GM21528 (cell line): ENCODE data around the gene UBE2S.

Experiments
- ATAC-seq: cut with Tn5 transposase; IDR thresholded peaks from one replicate; pipeline ENCODE4 v1.9.1; 2021; ENCODE audit warnings: mild to moderate bottlenecking, moderate library complexity; ENCODE audit not compliant: unreplicated experiment, low FRiP score

Gene UBE2S

GRCh38 chr19:55366790-55367189, 40.8 kb downstream of the UBE2S start:
- ATAC-seq = no peak

GRCh38 chr19:55365964-55366363, 41.6 kb downstream of the UBE2S start:
- ATAC-seq = no peak

DNA sequence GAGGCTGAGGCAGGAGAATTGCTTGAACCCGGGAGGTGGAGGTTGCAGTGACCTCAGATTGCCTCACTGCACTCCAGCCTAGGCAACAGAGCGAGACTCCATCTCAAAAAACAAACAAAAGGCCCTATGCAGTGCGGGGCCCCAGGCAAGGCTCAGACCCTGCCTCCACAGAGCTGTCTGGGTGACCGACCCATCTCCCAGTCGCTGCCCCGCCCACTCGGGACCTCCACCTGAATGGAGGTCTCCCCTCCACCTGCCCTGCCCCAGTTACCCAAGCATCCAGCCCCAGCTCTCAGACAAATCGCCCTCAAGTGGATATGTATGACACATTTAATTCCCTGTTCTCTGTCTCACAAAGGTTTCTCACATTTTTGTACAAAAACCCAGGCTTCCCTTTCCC, 42.3 kb downstream of the UBE2S start:
- no peak for ATAC-seq

- no peak for ATAC-seq
These were observed 44.4 kb downstream of the UBE2S start, which contains the start of gene GARIN5B for GRCh38 chr19:55362990-55363716. Gene GARIN5B (minus strand): TSS chr19:55363260. CDS start chr19:55363066, 194 bp downstream.

- no peak for ATAC-seq
These were observed 45.2 kb downstream of the UBE2S start for GRCh38 chr19:55362174-55362989.

DNA sequence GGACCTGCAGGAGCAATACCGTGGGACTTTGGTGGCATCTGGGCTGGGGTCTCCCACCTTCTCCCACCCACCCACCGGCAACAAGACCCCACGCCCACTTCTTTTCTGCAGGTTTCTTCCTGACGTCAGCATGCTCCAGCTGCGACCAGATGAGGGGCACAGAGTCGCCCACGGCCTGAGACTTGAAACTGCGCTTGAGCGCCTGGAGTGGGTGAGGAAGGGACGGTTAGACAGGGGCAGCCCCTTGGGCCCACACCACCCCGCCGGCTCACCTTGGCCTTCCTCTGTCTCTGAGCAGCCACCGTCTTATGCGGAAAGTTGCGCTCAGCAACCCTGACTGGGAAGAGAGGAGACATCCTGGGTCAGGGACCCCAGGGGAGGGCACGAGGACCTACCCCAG, 46.7 kb downstream of the UBE2S start:
- ATAC-seq = no peak

DNA sequence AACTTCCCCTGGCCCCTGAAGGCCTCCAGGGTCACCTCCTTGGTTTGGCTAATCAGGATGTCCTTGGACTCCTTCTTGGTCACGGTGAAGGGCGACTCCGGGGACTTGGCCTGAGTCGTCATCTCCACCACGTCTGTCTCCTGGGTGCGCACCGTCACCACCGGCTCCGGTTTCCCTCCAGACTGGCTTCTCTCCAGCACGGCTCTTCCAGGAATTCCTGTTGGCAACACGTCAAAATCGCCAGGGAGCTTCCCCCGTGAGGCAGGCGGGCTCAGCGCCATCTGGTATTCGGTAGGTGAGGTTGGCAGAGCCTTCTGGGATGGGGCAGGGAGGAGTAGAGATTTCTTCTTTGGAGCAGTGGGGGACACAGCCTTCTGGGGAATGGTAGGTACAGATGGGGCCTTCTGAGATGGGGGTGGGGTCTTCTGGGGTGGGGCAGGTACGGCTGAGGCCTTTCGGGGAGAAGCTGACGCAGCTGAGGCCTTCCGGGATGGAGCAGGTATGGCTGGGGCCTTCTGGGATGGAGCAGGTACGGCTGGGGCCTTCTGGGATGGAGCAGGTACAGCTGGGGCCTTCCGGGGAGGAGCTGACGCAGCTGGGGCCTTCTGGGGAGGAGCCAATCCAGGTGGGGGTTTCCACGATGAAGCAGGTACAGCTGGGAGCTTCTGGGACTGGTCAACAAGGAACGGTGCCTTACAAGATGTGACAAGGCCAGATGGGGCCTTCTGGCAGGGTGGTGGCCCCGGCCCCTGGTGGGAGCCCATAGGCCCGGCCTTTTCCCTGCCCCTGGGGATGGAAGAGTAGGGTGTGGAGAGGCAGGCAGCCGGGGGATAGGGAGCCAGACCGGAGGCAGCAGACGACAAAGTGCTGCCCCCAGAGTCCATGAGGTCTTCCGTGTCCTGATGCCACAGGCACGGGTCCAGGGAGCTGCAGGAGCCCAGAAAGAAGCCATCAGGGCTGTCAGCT, 48.4 kb downstream of the UBE2S start:
- no peak for ATAC-seq

- ATAC-seq = no peak
These were observed 49.1 kb downstream of the UBE2S start for GRCh38 chr19:55358493-55358892.

GRCh38 chr19:55355213-55355821, 52.3 kb downstream of the UBE2S start:
- no peak for ATAC-seq

GRCh38 chr19:55354698-55355212, 52.8 kb downstream of the UBE2S start, which contains the start of gene COX6B2:
Gene COX6B2 (minus strand): TSS chr19:55354719. CDS start chr19:55354521, 198 bp downstream.
- ATAC-seq = no peak

DNA sequence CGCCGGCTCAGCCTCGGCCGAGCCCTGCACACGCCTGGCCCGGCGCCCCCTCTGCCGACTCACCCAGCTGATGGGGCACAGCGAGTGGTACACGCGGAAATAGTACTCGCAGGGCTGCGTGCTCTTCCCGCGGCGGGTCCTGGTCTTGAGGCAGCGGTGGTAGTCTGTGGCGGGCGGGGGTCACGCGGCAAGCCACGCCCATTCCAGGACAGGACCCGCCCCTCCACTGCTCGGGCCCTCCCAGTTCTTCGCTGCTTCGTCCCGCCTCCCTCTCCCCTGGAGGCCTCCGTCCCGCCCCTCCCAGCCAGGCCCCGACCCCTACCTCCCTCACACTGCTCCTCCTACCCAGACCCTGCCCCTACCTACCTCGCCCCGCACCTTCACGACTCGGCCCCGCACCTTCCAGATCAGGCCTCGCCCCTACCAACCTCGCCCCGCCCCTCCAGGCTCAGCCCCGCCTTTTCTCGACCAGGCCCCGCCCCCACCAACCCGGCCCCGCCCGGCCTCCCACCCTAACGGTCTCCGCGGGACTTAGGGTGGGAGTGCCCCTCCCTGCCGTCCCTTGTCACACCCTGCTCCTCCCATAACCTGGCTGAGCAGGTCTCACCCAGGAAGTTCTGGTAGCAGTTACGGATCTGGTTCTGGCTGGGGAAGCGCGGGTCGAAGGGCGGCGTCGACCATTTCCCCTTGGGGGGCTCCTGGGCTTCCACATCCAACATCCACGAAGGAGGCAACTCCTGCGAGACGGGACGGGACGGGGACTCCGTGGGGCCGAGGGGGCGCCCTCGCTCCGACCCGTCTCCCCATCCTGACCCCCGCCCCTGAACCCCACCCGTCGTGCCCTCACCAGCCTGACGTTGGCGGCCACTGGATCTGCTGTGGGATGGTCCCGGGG, 53.5 kb downstream of the UBE2S start:
- ATAC-seq = no peak

GRCh38 chr19:55353356-55353802, 54.2 kb downstream of the UBE2S start:
- ATAC-seq = no peak

DNA sequence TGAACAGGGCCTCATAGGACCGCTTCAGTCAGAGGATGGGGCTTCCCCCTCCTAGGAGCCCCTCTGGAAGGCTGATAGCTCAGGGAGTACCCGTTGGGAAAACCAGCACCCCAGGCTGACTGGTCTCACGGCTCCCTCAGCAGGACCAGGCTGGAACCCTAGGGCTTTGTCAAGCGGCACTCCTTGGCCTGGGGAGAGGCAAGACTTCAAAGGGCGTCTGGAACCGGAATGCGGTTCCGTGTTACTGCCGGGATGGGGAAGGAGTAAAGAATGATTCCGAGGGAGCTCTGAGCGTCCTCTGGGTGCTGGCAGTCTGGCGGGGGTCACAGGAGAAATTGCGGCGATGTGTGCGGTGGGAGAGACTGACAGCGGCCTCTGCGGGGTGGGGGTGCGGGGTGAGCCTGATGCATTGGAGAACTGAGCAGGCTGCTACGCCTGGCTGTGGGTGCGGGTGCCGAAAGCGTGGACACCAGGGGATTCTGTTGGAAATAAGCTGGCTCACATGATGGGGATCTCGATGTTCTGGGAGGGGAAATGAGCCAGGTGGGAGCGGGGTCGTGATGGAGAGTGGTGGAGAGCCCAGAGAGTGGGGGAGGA, 54.9 kb downstream of the UBE2S start:
- no peak for ATAC-seq

GRCh38 chr19:55352040-55352439, 55.5 kb downstream of the UBE2S start:
- no peak for ATAC-seq

DNA sequence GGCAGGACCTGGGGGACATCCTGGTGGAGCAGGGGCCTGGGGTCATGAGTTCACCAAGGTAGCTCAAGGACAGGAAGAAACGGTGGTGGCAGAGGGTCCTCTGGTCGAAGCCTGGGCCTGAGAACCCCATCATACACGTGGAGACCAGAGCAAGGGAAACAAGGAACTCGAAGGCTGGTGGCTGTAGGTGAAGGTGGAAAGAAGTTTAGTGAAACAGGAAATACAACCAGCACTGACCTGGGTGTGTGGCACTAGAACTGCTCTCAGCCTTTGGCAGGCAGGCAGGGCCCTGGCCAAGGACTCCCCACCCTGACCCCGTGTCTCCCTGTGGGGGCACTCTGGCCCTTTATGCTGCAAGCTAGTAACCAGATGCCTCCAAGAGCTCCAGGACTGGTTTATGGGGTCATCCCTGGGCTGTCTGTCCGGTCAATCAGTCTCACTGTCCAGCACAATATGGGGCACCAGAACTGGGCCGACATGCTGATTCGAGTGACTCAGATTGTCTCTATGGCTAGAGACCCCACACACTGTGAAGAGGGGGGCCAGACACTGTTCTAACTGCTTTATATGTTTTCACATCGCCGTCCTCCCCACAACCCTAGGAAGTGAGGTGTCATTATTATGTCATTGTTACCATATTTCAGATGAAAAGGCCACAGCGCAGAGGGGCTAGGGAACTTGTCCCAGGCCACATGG, 56.8 kb downstream of the UBE2S start:
- no peak for ATAC-seq
